GM12872 (cell line): ENCODE measurements around the gene MAGI1.

ENCODE experiments used
- CTCF ChIP-seq: IDR thresholded peaks from 3 replicates; pipeline ENCODE4 v1.5.1; 2011; ENCODE audit warnings: low read depth, mild to moderate bottlenecking, low read length, moderate library complexity; ENCODE audit not compliant: insufficient read depth

MAGI1 gene

DNA sequence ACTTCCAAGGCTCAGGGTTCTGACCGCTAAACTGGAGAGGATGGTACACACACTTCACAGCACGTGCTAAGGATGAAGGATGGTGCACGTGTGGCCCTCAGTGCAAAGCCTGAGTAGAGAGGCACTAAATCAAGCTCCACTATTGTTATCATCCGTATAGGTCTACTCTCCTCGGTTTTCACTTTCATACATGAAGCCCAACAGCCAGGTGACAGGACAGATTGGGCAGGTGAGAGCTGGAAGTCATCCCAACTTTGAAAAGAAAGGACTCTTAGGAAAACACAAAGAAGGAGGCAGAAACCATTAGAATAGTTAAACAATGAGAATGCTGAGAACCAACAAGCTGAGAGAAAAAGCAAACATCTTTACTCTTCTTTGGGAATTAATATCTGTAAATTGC lies 21.1 kb downstream of the MAGI1 start:
- no peak for TF ChIP-seq CTCF

- TF ChIP-seq CTCF, result no peak
Observed at GRCh38 chr3:66017084-66017483, 21.6 kb downstream of the MAGI1 start.

GRCh38 chr3:66015841-66016240 lies 22.9 kb downstream of the MAGI1 start:
- no peak for TF ChIP-seq CTCF

DNA sequence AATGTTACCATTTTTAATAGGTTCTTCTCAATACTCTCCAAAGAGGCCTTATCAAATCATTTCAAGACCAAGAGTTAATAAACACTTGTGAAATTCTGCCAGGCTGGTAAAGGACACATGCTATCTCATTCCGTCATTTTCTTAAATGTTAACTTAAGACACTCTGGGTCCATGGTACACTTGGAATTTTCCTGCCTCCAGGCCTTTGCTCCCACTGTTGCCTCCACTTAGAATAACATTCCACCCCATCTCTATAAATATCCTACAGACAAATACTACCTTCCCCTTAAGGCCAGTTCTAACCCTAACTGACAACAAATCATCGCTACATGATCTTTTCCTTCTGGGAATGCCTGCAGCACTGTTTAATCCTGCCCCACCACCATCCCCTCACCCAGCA lies 24.1 kb downstream of the MAGI1 start:
- no peak for TF ChIP-seq CTCF

DNA sequence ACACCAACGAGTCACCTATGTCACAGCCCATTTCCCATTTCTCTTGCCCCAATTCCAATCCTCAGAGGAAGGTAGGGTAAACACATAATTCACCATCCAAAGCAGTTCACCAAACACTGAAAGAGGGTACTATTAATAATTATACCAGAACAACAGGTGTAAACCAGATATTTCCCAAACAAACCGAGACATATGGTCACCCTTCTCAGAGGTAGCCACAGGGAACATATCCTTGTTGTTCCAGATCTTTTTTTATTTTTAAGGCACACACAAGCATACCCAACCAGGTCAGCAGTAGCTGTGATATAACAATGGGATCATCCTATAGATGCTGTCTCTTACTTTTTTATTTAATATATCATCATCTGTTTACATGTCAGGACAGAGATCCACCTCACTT lies 24.7 kb downstream of the MAGI1 start:
- no peak for TF ChIP-seq CTCF

DNA sequence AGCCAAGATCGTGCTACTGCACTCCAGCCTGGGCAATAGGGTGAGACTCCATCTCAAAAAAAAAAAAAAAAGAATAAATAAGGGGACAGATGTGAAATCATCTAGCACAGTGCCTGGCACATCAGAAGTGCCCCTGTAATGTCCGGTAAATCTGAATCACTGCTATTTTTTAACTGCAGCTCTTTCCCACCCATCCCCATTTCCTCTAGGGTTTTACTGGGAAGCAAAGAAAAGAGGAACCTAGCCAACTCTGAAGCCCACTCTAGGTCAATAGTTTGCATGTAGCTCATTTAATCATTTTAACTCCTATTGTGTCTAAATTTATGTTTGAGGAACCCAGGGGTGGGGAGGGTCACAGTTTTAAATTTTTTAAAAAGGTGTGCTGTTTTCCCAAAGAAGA lies 26.0 kb downstream of the MAGI1 start:
- no peak for TF ChIP-seq CTCF

DNA sequence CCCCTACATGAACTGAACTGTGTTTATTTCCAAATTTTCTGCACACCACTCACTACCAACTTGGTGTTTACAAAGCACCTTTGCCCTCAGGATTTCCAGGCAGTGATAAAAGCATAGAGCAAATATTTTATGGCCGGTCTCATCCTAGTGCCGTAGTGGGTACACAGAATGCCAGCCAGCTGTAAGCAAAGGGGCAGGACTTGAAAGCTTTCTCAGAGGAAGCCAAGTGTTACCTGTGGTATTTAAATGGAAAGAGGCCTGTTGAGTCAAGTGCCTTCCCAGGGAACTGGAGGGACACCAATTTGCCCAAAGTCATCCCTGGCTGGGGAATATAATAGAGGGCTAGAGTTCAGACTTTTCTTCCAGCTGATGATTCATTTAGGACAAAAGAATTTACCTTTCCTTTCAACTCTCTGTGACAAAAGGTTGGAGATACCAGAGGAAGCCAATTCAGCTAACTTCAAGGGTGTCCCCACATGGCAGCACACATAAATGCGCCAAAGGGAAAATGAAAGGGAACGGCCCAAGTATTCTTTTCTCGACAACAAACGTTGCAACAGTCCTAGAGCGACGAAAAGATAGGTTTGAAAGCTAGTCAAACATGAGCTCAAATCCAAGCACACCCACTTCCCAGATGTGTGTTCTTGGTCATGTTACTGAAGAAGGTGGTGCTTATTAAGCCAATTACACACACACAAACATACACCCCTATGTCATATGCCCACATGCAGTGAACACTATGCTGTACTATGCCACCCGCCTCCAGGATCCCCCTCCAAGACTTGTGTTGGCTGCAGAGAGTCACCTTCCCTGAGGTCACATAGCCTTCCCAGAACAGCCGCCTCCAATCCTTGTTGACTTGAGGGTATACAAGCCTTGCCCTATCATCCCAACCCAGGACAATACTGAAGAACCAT lies 27.7 kb downstream of the MAGI1 start:
- no peak for TF ChIP-seq CTCF

- no peak for TF ChIP-seq CTCF
Observed at GRCh38 chr3:66010348-66010738, 28.4 kb downstream of the MAGI1 start.
